COLO668 (cell line): ENCODE results near the gene C19orf44.
A peak's percentile ranks its signal among the peaks of the same experiment; 100 is the strongest.
"Not testable (repeated sequence)": the region's sequence is repeated elsewhere in the genome, so short reads cannot be mapped to it uniquely, and the experiment has no call there.

Experiments
- DNase-seq: peaks from one replicate; lab custom pipeline; 2025; ENCODE audit not compliant: unreplicated experiment; lab: John Stamatoyannopoulos, UW

Gene C19orf44

GRCh38 chr19:16532440-16533234, 36.4 kb downstream of the C19orf44 start:
- DNase-seq, result no peak

DNA sequence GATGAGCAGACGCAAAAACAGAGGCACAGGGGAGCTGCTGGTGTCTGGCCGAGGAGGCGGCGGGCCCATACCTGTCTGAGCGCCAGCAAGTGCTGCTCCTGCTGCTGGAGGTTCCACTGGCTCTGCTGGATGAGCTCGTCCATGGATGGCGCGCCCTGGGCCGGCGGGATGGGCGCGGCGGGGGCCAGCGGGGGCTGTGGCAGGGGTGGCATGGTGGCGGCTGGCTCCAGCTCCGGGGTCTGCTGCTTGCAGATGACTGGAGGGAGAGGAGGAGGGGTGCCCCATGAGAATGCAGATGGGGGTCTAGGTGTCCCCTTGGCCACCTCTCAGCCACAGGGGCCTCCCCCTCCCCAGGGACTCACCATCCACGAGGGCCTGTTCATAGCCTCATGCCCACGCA, 39.2 kb downstream of the C19orf44 start:
- DNase-seq, result no peak

DNA sequence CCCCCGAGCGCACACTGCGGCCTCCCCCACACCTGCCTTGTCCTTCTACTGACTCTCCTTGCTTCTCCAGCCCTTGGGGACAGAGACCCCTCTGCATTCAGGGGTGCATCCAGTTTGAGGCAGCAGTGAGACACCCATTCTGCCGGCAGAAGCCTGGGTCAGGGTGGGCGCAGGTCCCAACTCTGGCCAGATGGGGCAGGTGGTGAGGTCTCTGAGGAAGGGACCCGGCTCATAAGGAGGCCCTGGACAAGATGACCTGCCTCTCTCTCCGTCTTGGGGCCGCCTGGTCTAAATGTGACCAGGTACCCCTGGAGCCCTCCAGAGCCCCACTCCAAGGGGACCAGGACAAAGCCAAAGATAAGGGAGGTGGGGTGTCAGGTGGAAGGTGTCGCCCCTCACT, 39.9 kb downstream of the C19orf44 start:
- DNase-seq, result no peak

DNA sequence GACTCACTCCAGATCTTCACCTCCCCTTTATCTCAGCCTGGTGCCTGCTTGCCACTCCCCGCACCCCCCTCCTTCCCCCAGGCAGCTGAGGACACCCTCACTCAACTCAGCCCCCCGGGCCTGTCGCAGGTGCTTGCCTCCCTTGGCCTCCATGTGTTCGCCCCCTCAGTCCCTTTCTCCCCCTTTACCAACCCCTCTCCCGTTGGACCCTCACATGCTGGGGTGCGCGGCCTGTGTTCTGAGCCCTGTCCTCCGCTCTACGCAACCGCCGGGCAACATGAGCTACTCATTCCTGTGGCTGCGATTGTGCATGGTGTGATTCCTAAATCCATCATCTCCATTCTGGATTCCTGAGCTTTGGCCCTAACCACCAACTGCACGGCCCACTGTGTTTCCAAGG, 40.9 kb downstream of the C19orf44 start:
- DNase-seq, result no peak

GRCh38 chr19:16540948-16541347, 44.8 kb downstream of the C19orf44 start:
- DNase-seq, result no peak

DNA sequence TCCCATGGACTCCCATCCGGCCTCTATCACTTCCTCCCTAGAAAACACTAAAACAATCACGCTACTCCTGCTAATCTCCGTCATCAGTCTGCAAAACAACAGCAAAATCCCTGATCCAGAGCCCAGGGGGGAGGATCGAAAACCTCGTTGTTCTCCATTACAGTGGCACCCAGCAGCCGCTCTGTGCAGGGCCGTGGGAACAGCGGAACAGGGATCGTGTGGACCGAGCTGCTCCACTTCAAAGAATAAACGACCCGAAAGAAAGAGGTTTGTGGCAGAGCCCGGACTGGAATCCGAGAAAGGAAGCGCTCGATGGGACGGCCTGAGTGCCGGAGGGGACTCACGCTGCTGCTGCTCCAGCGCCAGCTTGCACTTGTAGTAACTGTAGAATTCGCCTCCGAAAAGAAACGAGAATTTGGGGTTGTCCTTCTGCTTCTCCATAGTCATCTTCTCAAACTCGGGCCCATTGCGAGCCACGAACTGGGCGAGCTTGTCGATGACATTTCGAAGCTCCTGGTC, 45.4 kb downstream of the C19orf44 start:
- peak; percentile 26 for DNase-seq

DNA sequence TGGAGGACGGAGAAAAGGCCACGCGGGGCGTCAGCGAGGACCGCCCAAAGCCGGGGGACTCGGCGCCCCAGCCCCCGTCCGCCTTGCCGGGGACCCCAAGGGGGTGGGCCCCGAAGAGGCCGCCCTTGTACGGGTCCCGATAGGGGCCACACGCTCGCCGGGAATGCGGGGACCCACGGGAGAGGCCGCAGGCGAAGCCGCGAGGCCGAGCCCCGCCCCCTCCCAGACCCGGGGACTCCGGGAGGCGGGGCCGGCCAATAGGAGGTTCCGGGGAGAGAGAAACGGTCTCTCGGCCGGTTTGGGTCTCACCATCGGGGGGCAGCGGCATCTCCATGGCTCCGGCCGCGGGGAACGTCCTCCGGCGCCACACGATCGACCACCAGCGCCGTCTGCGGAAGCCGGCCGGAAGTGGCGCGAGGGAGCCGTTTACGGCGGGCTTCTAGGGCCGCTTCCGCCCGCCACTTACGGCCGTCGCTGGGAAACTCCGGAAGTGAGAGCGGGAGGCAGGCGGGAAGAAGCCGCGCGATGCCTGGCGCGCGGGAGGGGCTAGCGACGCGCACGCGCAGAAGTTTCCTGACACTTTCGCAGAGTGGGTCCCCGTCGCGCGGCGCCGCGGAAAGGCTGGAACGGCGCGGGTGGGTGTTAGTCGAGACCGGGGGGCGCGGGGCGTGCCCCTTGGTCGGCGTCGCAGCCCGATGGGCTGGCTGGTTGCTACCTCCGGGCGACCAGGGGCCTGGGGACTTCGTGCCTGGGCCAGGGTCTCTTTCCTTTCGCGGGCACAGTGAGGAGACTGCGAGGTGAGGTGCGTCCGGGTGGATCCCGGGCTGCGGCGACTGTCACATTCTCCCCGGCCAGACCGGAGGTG, 46.1 kb downstream of the C19orf44 start, which contains the start of gene CHERP:
CHERP (minus strand) TSS at position 393 of the 865 bp plus-strand sequence; CDS start at position 334, 59 bp downstream.
- peak; percentile 97 for DNase-seq

DNA sequence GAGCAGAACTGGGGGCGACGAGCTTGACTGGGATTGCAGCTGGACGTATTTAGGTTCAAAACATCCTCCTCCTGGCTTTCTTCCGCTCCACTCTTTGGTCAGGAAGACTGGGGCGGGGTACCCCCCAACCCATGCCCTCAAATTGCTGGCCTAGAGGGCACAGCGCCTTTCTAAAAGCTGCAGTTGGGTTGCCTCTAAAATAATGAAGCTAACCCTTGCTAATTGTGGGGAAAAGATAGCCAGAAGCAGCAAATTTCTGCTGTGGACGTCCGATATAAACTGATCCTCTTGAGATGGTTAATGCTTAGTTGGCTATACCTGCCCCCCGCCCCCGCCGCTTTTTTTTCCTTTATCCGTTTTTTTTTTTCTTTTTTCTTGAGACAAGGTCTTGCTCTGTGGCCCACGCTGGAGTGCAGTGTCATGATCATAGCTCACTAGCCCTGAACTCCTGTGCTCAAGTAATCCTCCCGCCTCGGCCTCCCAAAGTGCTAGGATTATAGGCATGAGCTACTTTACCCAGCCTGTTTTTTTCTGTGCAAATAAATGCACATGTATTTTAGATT, 46.8 kb downstream of the C19orf44 start:
- peak; percentile 6 for DNase-seq

GRCh38 chr19:16543734-16544133, 47.5 kb downstream of the C19orf44 start:
- DNase-seq, result not testable (repeated sequence)

DNA sequence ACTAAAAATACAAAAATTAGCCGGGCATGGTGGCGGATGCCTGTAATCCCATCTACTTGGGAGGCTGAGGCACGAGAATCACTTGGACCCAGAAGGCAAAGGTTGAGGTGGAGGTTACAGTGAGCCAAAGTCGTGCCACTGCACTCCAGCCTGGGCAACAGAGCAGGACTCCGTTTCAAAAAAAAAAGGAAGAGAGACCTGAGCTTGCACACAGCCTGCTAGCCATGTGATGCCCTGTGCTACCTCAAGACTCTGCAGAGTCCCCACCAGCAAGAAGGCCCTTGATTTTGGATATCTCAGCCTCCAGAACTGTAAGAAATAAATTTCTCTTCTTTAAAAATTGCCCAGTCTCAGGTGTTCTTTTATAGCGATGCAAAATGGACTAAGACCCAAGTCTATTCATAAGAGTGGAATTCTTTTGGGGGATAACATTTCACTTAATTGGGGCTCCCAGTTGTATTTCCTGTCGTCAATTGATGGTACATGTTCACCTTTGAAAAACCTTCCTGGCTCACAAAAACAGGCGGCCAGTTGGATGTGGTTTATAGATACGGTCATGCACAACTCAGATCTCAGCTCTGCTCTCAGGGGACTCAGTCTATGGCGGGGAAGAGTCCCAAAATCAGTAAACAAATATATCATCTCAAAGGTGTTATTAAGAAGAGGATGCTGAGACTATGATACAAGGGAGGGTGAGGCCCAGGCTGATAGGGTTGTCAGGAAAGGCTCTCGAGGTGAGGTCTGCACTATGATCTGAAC, 48.5 kb downstream of the C19orf44 start:
- DNase-seq, result no peak

GRCh38 chr19:16548956-16549355, 52.8 kb downstream of the C19orf44 start:
- no peak for DNase-seq

GRCh38 chr19:16551902-16552301, 55.7 kb downstream of the C19orf44 start:
- not testable (repeated sequence) for DNase-seq

DNA sequence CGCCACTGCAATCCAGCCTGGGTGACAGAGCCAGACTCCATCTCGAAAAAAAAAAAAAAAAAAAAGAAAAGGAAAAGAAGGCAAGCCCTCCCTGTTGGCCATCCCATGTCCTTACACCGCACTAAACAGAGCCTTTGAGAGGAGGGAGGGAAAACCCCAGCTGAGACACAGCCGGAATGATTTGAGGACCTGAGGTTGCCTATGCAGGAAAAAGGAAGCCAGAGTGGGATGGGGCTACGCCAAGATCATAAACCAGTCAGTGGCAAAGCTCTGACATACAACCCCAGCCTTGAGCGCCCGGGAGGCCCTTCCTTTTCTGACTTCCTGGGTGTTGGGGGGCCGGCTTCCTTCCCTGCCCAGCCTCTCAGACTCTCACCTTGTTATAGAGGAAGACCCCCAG, 58.6 kb downstream of the C19orf44 start:
- no peak for DNase-seq

GRCh38 chr19:16559780-16560276, 63.6 kb downstream of the C19orf44 start:
- no peak for DNase-seq

- DNase-seq, result no peak
Measured at GRCh38 chr19:16561382-16561781, 65.2 kb downstream of the C19orf44 start.

- no peak for DNase-seq
Measured at GRCh38 chr19:16562608-16563025, 66.4 kb downstream of the C19orf44 start.

GRCh38 chr19:16564842-16565241, 68.6 kb downstream of the C19orf44 start:
- DNase-seq, result no peak

GRCh38 chr19:16566161-16566560, 70.0 kb downstream of the C19orf44 start:
- no peak for DNase-seq

DNA sequence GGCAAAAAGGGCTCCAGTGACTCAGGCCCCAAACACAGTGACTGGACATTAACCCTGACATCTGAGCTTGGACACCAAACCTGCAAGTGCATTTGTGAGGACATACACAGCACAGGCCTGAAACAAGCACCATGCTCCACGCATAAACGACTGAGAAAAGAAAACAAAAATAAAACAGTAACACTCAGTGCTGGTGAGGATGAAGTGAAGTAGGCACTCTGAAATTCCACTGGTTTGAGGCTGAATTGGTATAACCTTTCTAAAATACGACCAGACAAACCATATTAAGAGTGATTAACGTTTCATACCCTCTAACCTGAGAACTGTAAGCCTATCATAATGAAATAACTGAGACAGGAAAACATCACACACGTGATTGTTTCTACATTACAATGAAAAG, 70.5 kb downstream of the C19orf44 start:
- DNase-seq, result no peak

GRCh38 chr19:16569609-16570320, 73.6 kb downstream of the C19orf44 start:
- no peak for DNase-seq
